HepG2 (cell line): ENCODE measurements around the gene PRSS3.

Experiments used
- ARID2 ChIP-seq: sonication (generic); formaldehyde crosslinking; IDR thresholded peaks from 2 replicates; pipeline ENCODE4 v1.8.1; 2022; ENCODE audit warnings: mild to moderate bottlenecking, missing genetic modification reagents, borderline replicate concordance
- GTF2F1 ChIP-seq: fragments of 150-350 bp; IDR thresholded peaks from 2 replicates; pipeline ENCODE4 v1.6.1; 2014; ENCODE audit warnings: low read length
- POLR2A ChIP-seq, 2 experiments: IDR thresholded peaks; 2 replicates each; pipeline ENCODE4 v1.6.1; 2011; ENCODE audit warnings: low read depth in 2 of 2, low read length in 2 of 2, mild to moderate bottlenecking in 1 of 2, moderate library complexity in 1 of 2; ENCODE audit not compliant: insufficient read depth in 1 of 2
- TF ChIP-seq, protein P1 (sequence below): IDR thresholded peaks from 2 replicates; pipeline ENCODE4 v1.6.1; 2016; ENCODE audit warnings: low read depth, control low read depth

DNA sequence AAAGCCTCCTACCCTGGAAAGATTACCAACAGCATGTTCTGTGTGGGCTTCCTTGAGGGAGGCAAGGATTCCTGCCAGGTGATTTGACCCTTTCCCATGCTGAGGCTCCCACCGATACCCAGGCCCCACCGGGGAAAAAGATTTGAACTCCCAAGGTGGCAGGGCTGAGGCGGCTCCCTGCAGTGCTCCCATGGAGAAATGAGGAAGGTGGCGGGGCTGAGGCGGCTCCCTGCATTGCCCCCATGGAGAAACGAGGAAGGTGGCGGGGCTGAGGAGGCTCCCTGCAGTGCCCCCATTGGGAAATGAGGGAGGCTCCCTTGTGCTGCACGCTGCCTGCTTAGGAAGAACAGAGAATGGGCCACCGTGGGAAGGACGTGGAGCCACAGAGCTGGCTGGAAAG, 3.2 kb downstream of the PRSS3 start:
- TF ChIP-seq GTF2F1, result no peak
- no peak for TF ChIP-seq ARID2 (CRISPR knock-in tag)
- TF ChIP-seq, protein P1, sequence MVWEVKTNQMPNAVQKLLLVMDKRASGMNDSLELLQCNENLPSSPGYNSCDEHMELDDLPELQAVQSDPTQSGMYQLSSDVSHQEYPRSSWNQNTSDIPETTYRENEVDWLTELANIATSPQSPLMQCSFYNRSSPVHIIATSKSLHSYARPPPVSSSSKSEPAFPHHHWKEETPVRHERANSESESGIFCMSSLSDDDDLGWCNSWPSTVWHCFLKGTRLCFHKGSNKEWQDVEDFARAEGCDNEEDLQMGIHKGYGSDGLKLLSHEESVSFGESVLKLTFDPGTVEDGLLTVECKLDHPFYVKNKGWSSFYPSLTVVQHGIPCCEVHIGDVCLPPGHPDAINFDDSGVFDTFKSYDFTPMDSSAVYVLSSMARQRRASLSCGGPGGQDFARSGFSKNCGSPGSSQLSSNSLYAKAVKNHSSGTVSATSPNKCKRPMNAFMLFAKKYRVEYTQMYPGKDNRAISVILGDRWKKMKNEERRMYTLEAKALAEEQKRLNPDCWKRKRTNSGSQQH (CRISPR knock-in tag), result no peak
- TF ChIP-seq POLR2A (IDR thresholded peaks at IDR 0.05; ENCODE audit: insufficient read depth in 1 of 2, low read depth in 2 of 2, low read length in 2 of 2), result no peak
